Measurements from ENCODE around the gene DGKI.

- TF ChIP-seq, protein P1, sequence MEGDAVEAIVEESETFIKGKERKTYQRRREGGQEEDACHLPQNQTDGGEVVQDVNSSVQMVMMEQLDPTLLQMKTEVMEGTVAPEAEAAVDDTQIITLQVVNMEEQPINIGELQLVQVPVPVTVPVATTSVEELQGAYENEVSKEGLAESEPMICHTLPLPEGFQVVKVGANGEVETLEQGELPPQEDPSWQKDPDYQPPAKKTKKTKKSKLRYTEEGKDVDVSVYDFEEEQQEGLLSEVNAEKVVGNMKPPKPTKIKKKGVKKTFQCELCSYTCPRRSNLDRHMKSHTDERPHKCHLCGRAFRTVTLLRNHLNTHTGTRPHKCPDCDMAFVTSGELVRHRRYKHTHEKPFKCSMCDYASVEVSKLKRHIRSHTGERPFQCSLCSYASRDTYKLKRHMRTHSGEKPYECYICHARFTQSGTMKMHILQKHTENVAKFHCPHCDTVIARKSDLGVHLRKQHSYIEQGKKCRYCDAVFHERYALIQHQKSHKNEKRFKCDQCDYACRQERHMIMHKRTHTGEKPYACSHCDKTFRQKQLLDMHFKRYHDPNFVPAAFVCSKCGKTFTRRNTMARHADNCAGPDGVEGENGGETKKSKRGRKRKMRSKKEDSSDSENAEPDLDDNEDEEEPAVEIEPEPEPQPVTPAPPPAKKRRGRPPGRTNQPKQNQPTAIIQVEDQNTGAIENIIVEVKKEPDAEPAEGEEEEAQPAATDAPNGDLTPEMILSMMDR (IDR thresholded peaks at IDR 0.05 in 2 of 3, conservative IDR thresholded peaks at IDR 0.05 in 1 of 3; ENCODE audit: borderline replicate concordance in 1 of 3, insufficient read depth in 1 of 3, low read depth in 2 of 3, low read length in 2 of 3), result no peak
- TF ChIP-seq YY1 (IDR thresholded peaks at IDR 0.05; ENCODE audit: extremely low read depth, insufficient replicate concordance, low read depth, low read length) (no peak), ZFX (IDR thresholded peaks at IDR 0.05) (no peak), TCF7L2 (IDR thresholded peaks at IDR 0.05; ENCODE audit: borderline replicate concordance, extremely low read depth, insufficient read depth, insufficient read length) (no peak), FOSL1 (IDR thresholded peaks at IDR 0.05; ENCODE audit: low read depth) (no peak)
These were observed 5.3 kb upstream of the DGKI start for GRCh38 chr7:137852108-137852507.

Measured in HCT116 (cell line).